ENCODE data around the gene DRAM1. TPM values are rescaled to one million over a fixed set of nuclear protein-coding genes. Genes with fewer than 3 reads are reported as not detected.
A peak's percentile ranks its signal among the peaks of the same experiment; 100 is the strongest.
"Not testable (repeated sequence)": the region's sequence is repeated elsewhere in the genome, so short reads cannot be mapped to it uniquely, and the experiment has no call there.

The DRAM1 gene
- polyA plus RNA-seq, 1 donor = 7.8 TPM

DNA sequence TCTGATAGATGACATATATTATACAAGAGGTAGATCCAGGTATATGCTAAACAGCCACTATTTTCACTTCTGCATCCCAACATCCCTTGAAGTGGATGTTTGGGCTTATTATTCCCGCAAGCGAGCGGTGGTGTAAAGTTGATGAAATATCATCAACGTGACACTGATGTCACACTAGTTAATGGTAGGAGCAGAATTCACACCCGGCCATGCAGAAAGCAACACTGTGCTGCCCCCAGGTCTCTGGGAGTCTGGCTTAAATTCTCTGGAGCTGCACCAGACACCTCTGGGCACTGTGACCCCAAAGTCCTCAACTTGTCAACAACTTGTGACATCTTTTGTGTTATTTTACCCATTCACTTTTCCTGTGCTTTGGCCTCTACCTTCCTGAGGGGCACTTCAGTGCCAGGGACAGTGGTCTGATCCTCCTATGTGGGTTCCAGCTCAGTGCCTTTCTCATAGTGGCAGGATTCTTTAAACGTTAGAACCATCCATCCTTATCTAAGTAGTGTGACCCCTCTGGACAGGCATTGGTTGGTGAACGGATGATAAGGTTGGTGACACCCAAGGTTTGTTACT lies 952 bp downstream of the DRAM1 start:
- DNase-seq = peak in 1 of 2 donors; percentile 31
- peak overlapping the region; percentile 30 for H3K27ac ChIP-seq (ENCODE audit: low read length)
- peak overlapping the region; percentile 92 for H3K4me3 ChIP-seq (ENCODE audit: low read length)
- H3K4me1 ChIP-seq (ENCODE audit: control insufficient read depth, insufficient read depth, low read length) = no peaks in the 10 kb centered on the region
- no peaks in the 10 kb centered on the region for H3K36me3 ChIP-seq (ENCODE audit: control insufficient read depth, insufficient read depth, low read length)
- no CpG with 5 or more reads among the region's 7 CpGs for WGBS (ENCODE audit: insufficient coverage, low lambda C conversion rate)
- peaks cover 4% of the 10 kb centered on the region for H3K27me3 ChIP-seq (ENCODE audit: control insufficient read depth, insufficient read depth, low read length)
- peaks cover 3% of the 10 kb centered on the region for H3K9me3 ChIP-seq (ENCODE audit: control insufficient read depth, low read depth, low read length)

DNA sequence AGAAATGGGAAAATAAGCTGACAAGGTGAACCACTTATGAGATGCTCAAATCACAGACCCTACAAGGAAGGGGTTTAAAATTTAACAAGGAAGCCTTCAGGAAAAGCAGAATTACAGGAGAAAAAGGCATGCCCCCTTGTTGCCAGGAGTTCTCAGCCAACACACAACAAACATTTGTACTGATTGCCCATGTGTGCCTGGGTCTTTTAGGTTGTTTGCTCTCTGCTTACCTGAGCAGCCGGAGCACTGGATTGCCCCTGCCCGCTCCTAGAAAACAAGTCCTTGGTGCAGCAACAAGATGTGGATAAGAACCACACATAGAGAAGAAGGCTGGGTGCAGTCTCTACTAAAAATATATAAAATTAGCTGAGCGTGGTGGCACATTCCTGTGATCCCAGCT lies 3.4 kb downstream of the DRAM1 start:
- no CpG with 5 or more reads among the region's 3 CpGs for whole genome bisulfite sequencing (ENCODE audit: insufficient coverage, low lambda C conversion rate)
- no peaks in the 10 kb centered on the region for H3K36me3 ChIP-seq (ENCODE audit: control insufficient read depth, insufficient read depth, low read length)
- H3K4me1 ChIP-seq (ENCODE audit: control insufficient read depth, insufficient read depth, low read length) = no peaks in the 10 kb centered on the region
- DNase-seq = no peak
- no peak overlapping the region for H3K27ac ChIP-seq (ENCODE audit: low read length)
- H3K4me3 ChIP-seq (ENCODE audit: low read length) = no peak overlapping the region
- H3K27me3 ChIP-seq (ENCODE audit: control insufficient read depth, insufficient read depth, low read length) = peaks cover 4% of the 10 kb centered on the region
- peaks cover 3% of the 10 kb centered on the region for H3K9me3 ChIP-seq (ENCODE audit: control insufficient read depth, low read depth, low read length)

DNA sequence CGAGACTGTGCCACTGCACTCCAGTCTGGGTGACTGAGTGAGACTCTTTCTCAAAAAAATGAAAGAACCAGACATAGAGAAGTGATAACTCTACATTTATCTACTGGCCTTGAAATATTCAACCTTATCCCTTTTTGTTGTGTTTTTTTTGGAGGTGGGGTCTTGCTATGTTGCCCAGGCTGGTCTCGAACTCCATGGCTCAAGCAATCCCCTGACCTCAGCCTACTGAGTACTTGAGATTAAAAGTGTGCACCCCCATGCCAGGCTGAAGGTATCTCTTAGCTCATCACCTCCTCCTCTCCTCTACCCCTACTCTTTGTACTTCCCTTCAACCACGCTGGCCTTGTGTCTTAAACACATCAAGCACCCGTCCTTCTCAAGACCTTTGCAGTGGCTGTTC lies 3.8 kb downstream of the DRAM1 start:
- no peak for DNase-seq
- peaks cover 3% of the 10 kb centered on the region for H3K9me3 ChIP-seq (ENCODE audit: control insufficient read depth, low read depth, low read length)
- no peaks in the 10 kb centered on the region for H3K36me3 ChIP-seq (ENCODE audit: control insufficient read depth, insufficient read depth, low read length)
- H3K27me3 ChIP-seq (ENCODE audit: control insufficient read depth, insufficient read depth, low read length) = peaks cover 4% of the 10 kb centered on the region
- no peaks in the 10 kb centered on the region for H3K4me1 ChIP-seq (ENCODE audit: control insufficient read depth, insufficient read depth, low read length)
- no peak overlapping the region for H3K27ac ChIP-seq (ENCODE audit: low read length)
- H3K4me3 ChIP-seq (ENCODE audit: low read length) = no peak overlapping the region
- 86% methylated on average over 2 of the region's 4 CpGs for WGBS (ENCODE audit: insufficient coverage, low lambda C conversion rate)

DNA sequence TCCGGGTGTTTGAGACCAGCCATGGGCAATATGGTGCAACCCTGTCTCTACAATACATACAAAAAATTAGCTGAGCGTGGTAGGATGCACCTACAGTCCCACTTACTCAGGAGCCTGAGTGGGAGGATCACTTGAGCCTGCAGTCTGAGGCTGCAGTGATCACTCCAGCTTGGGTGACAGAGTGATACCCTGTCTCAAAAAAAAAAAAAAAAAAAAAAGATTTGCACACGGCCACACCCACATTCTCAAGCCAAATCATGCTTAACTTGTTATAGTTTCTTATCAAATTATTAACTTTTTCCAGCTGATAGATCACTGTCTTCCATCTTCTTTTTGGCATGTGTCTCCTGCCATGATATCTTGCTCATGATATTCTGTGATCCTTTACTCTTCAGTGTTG lies 6.8 kb downstream of the DRAM1 start:
- Histone ChIP-seq H3K27ac (ENCODE audit: low read length) (no peak overlapping the region), H3K4me3 (ENCODE audit: low read length) (no peak overlapping the region), H3K36me3 (ENCODE audit: control insufficient read depth, insufficient read depth, low read length) (no peaks in the 10 kb centered on the region), H3K9me3 (ENCODE audit: control insufficient read depth, low read depth, low read length) (no peaks in the 10 kb centered on the region), H3K4me1 (ENCODE audit: control insufficient read depth, insufficient read depth, low read length) (no peaks in the 10 kb centered on the region), H3K27me3 (ENCODE audit: control insufficient read depth, insufficient read depth, low read length) (no peaks in the 10 kb centered on the region)
- DNase-seq = no peak
- WGBS (ENCODE audit: insufficient coverage, low lambda C conversion rate) = no CpG with 5 or more reads among the region's 3 CpGs

DNA sequence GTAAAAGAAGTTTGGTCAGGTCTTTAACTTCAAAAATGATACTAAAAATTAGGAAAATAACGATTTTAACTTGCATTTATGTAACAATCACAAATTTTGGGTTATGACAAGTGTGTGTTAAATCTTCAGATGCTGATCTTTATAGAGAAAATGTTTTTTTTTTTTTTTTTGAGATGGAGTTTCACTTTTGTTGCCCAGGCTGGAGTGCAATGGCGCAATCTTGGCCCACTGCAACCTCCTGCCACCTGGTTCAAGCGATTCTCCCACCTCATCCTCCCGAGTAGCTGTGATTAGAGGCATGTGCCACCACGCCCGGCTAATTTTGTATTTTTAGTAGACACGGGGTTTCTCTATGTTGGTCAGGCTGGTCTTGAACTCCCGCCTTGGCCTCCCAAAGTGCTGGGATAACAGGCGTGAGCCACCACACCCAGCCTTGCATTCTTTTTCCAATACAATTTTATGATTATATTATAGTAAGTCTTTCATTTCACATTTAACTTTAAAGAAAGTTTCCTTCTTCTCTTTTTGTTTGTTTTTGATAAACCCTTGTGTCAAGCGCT lies 7.5 kb downstream of the DRAM1 start:
- not testable (repeated sequence) for H3K4me1 ChIP-seq (ENCODE audit: control insufficient read depth, insufficient read depth, low read length); H3K27ac ChIP-seq (ENCODE audit: low read length); H3K9me3 ChIP-seq (ENCODE audit: control insufficient read depth, low read depth, low read length); H3K36me3 ChIP-seq (ENCODE audit: control insufficient read depth, insufficient read depth, low read length); H3K4me3 ChIP-seq (ENCODE audit: low read length); H3K27me3 ChIP-seq (ENCODE audit: control insufficient read depth, insufficient read depth, low read length); DNase-seq
- 100% methylated on average over 2 of the region's 10 CpGs for WGBS (ENCODE audit: insufficient coverage, low lambda C conversion rate)

DNA sequence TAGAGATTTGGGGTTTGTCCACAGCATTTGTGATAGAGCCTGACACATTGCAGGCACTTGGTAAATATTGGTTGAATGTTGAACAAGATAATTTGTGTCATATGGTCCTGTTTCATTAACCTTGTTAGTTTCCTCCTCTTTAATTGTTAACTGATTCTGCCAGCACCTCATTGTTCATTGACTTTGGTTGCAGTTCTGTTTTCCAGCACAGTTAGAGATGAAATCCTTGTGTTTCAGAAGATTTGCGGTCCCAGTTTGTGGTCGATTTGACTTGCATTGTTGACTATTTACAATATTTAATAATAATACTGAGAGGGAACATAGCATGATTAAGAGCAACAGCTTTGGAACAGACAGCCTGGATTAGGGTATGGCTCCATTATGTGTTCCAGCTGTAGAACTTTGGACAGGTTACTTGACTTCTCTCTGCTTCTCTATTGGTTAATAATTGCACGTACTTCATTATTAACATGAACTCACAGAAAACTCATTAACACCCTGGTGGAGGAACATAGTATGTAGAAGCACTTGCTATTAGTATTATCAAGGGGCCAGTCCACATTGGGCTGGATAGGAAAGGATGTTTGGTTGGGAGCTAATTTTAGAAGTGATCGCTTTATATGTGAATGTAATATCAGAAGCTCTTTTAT lies 8.7 kb downstream of the DRAM1 start:
- no peaks in the 10 kb centered on the region for H3K4me1 ChIP-seq (ENCODE audit: control insufficient read depth, insufficient read depth, low read length)
- no peaks in the 10 kb centered on the region for H3K9me3 ChIP-seq (ENCODE audit: control insufficient read depth, low read depth, low read length)
- no peak overlapping the region for H3K27ac ChIP-seq (ENCODE audit: low read length)
- DNase-seq = no peak
- H3K27me3 ChIP-seq (ENCODE audit: control insufficient read depth, insufficient read depth, low read length) = no peaks in the 10 kb centered on the region
- no peak overlapping the region for H3K4me3 ChIP-seq (ENCODE audit: low read length)
- WGBS (ENCODE audit: insufficient coverage, low lambda C conversion rate) = 82% methylated on average over 2 of the region's 4 CpGs
- no peaks in the 10 kb centered on the region for H3K36me3 ChIP-seq (ENCODE audit: control insufficient read depth, insufficient read depth, low read length)

DNA sequence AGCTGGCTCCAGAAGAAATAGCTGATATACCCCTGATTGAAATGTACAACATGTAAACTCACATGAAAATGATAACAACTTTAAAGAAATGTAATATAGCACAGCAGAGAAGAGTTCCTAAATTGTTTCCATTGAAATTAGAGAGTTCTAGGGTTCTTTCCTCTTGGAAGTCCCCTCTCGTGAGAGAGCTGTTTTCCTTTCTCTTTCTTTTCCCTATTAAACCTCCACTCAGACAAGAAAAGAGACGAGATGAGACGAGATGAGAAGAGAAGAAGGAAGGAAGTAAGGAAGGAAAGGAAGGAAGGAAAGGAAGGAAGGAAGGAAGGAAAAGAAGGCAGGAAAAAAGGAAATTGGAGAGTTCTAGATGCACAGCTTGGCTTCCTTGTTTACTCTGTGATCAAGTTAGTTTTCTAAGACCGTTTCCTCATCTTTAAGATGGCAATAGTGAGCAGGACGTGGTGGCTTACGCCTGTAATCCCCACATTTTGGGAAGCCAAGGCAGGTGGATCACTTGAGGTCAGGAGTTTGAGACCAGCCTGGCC lies 11.9 kb downstream of the DRAM1 start:
- Histone ChIP-seq H3K9me3 (ENCODE audit: control insufficient read depth, low read depth, low read length) (no peaks in the 10 kb centered on the region), H3K27me3 (ENCODE audit: control insufficient read depth, insufficient read depth, low read length) (no peaks in the 10 kb centered on the region), H3K4me1 (ENCODE audit: control insufficient read depth, insufficient read depth, low read length) (peaks cover 4% of the 10 kb centered on the region), H3K4me3 (ENCODE audit: low read length) (no peak overlapping the region), H3K27ac (ENCODE audit: low read length) (no peak overlapping the region), H3K36me3 (ENCODE audit: control insufficient read depth, insufficient read depth, low read length) (no peaks in the 10 kb centered on the region)
- 80% methylated on average over 3 of the region's 6 CpGs for WGBS (ENCODE audit: insufficient coverage, low lambda C conversion rate)
- no peak for DNase-seq

DNA sequence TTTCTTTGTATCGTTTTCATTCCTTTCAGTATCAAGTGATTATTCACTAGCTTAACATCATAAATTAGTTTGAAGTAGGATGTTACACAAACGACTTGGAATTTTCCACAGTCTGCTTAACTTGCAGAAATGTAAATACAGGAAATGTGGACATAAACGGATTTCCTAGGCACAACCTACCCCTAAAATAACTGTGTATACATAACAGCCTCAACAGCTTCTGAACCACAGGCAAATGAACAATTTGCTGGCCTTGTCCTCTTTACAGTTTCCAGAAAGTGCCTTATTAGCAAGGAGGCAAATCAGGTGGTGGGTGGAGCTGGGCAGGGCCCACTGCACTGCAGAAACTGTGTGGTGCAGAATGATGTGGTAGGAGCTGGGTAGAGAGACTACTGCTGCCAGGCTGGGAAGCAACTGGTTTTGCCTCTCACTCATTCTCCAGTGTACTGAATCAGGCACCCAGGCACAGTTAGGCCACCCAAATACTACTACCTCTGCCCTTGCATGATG lies 14.1 kb downstream of the DRAM1 start:
- Histone ChIP-seq H3K27me3 (ENCODE audit: control insufficient read depth, insufficient read depth, low read length) (no peaks in the 10 kb centered on the region), H3K27ac (ENCODE audit: low read length) (peak overlapping the region; percentile 46), H3K9me3 (ENCODE audit: control insufficient read depth, low read depth, low read length) (no peaks in the 10 kb centered on the region), H3K4me3 (ENCODE audit: low read length) (no peak overlapping the region), H3K4me1 (ENCODE audit: control insufficient read depth, insufficient read depth, low read length) (peaks cover 4% of the 10 kb centered on the region), H3K36me3 (ENCODE audit: control insufficient read depth, insufficient read depth, low read length) (no peaks in the 10 kb centered on the region)
- no CpG with 5 or more reads among the region's 3 CpGs for WGBS (ENCODE audit: insufficient coverage, low lambda C conversion rate)
- peak in 1 of 2 donors; percentile 43 for DNase-seq

DNA sequence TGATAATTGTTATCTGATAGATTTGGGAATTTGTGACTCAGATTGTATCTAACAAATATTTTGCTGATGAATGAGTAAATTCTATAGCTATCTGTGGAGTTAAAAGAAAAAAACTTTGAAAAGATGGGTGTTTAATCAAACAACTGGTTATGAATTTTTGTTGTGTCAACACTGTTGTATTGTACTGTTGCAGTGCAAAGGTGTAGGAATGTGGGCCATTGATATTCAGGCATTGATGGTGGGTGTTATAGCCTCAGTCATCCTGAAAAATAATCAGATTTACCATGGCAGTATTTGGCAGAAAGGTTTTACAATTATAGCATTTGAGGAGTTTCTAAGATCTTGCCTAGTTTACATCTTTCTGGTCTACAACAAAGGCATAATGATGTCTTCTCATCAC lies 15.4 kb downstream of the DRAM1 start:
- Histone ChIP-seq H3K27me3 (ENCODE audit: control insufficient read depth, insufficient read depth, low read length) (no peaks in the 10 kb centered on the region), H3K4me3 (ENCODE audit: low read length) (no peak overlapping the region), H3K27ac (ENCODE audit: low read length) (no peak overlapping the region), H3K4me1 (ENCODE audit: control insufficient read depth, insufficient read depth, low read length) (peaks cover 4% of the 10 kb centered on the region), H3K36me3 (ENCODE audit: control insufficient read depth, insufficient read depth, low read length) (no peaks in the 10 kb centered on the region), H3K9me3 (ENCODE audit: control insufficient read depth, low read depth, low read length) (no peaks in the 10 kb centered on the region)
- no peak for DNase-seq

DNA sequence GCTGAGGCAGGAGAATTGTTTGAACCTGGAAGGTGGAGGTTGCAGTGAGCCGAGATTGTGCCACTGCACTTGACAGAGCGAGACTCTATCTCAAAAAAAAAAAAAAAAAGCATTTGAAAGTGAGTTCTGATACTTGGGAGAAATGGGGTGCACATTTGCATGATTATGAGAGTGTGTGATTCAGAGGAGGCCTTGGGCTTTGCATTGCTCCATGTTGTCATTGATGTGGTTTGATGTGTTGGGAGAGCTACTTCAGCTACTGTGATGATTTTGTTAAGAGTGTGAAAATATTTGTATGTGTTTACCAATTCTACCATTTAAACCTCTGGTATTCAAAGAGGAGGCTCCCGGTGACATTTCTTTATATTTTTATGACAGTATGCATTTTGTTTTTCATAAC lies 24.4 kb downstream of the DRAM1 start:
- no peak overlapping the region for H3K27ac ChIP-seq (ENCODE audit: low read length)
- no peaks in the 10 kb centered on the region for H3K36me3 ChIP-seq (ENCODE audit: control insufficient read depth, insufficient read depth, low read length)
- no peaks in the 10 kb centered on the region for H3K4me1 ChIP-seq (ENCODE audit: control insufficient read depth, insufficient read depth, low read length)
- H3K4me3 ChIP-seq (ENCODE audit: low read length) = no peak overlapping the region
- H3K27me3 ChIP-seq (ENCODE audit: control insufficient read depth, insufficient read depth, low read length) = no peaks in the 10 kb centered on the region
- no peaks in the 10 kb centered on the region for H3K9me3 ChIP-seq (ENCODE audit: control insufficient read depth, low read depth, low read length)
- DNase-seq = no peak
- WGBS (ENCODE audit: insufficient coverage, low lambda C conversion rate) = 100% methylated on average over 2 of the region's 3 CpGs
